CD14-positive monocyte (primary cell): ENCODE measurements around the gene B3GNT9. TPM values are rescaled to one million over a fixed set of nuclear protein-coding genes. Genes with fewer than 3 reads are reported as not detected.

Source experiments
- DNase-seq, 3 donors: peaks; one replicate each; pipeline ENCODE4 v3.0.0-alpha.2; 2011 to 2022
- H2AFZ ChIP-seq: 2 replicates; pipeline ENCODE4 v1.6.0; 2012; ENCODE audit warnings: mild to moderate bottlenecking, low read depth, low read length, inconsistent platforms; ENCODE audit not compliant: insufficient read depth, poor library complexity, severe bottlenecking
- H3K27ac ChIP-seq, 2 donors: 1 replicate in 1 of 2; 2 replicates in 1 of 2; pipeline ENCODE4 v1.5.1; 2012 to 2013; ENCODE audit warnings: low read length in 2 of 2, control low read depth in 1 of 2, inconsistent platforms in 1 of 2, low read depth in 1 of 2, mild to moderate bottlenecking in 1 of 2
- H3K27me3 ChIP-seq, 2 donors: one replicate each; pipeline versions ENCODE4 v1.6.0 to v1.6.1; 2011 to 2013; ENCODE audit warnings: low read length in 2 of 2; ENCODE audit not compliant: control insufficient read depth in 2 of 2, insufficient read depth in 2 of 2
- H3K36me3 ChIP-seq, 2 donors: replicated peaks in 1 of 2; 1 replicate in 1 of 2; 2 replicates in 1 of 2; pipeline versions ENCODE4 v1.5.1 to v1.6.1; 2012 to 2013; ENCODE audit warnings: low read length in 2 of 2, control low read depth in 1 of 2, inconsistent platforms in 1 of 2, mild to moderate bottlenecking in 1 of 2; ENCODE audit not compliant: insufficient read depth in 2 of 2, control insufficient read depth in 1 of 2
- H3K4me1 ChIP-seq, 2 donors: 1 replicate in 1 of 2; 2 replicates in 1 of 2; pipeline versions ENCODE4 v1.5.1 to v1.6.1; 2012 to 2013; ENCODE audit warnings: low read length in 2 of 2, control low read depth in 1 of 2, inconsistent platforms in 1 of 2, mild to moderate bottlenecking in 1 of 2, moderate library complexity in 1 of 2; ENCODE audit not compliant: insufficient read depth in 2 of 2, control insufficient read depth in 1 of 2
- H3K4me2 ChIP-seq: replicated peaks from 2 replicates; pipeline ENCODE3; 2012; ENCODE audit warnings: low read length, moderate library complexity, mild to moderate bottlenecking; ENCODE audit not compliant: poor library complexity, severe bottlenecking; ENCODE audit errors: extremely low read depth
- H3K4me3 ChIP-seq, 3 experiments: fragments of 200-600 bp in 1 of 3; sonication (generic) in 1 of 3; replicated peaks in 1 of 3; 1 replicate in 2 of 3; 2 replicates in 1 of 3; pipeline ENCODE4 v1.5.1; 2011 to 2013; ENCODE audit warnings: low read length in 3 of 3, mild to moderate bottlenecking in 3 of 3, control low read depth in 2 of 3, low read depth in 2 of 3, inconsistent platforms in 1 of 3, moderate library complexity in 1 of 3
- H3K79me2 ChIP-seq: 2 replicates; pipeline ENCODE4 v1.6.0; 2012; ENCODE audit warnings: mild to moderate bottlenecking, control low read depth, inconsistent platforms, low read length, moderate library complexity; ENCODE audit not compliant: insufficient read depth
- H3K9ac ChIP-seq: 2 replicates; pipeline ENCODE4 v1.6.0; 2017; ENCODE audit warnings: low read length, mild to moderate bottlenecking; ENCODE audit not compliant: insufficient read depth, poor library complexity, severe bottlenecking
- H3K9me3 ChIP-seq, 2 donors: replicated peaks in 1 of 2; 1 replicate in 1 of 2; 2 replicates in 1 of 2; pipeline versions ENCODE4 v1.5.1 to v1.6.1; 2012 to 2013; ENCODE audit warnings: low read length in 2 of 2, control low read depth in 1 of 2; ENCODE audit not compliant: control insufficient read depth in 1 of 2, insufficient read depth in 1 of 2
- H4K20me1 ChIP-seq: 2 replicates; pipeline ENCODE4 v1.6.0; 2012; ENCODE audit warnings: mild to moderate bottlenecking, low read length, control low read depth, moderate library complexity; ENCODE audit not compliant: insufficient read depth
- H3K27ac Mint-ChIP-seq, 7 donors: one replicate each; pipeline ENCODE4 v1.8.0; 2020; ENCODE audit warnings: mild to moderate bottlenecking in 7 of 7, mixed read lengths in 7 of 7, moderate library complexity in 6 of 7, inconsistent platforms in 2 of 7
- H3K27me3 Mint-ChIP-seq, 3 donors: one replicate each; pipeline ENCODE4 v1.8.0; 2021 to 2022; ENCODE audit warnings: low read depth in 3 of 3, mild to moderate bottlenecking in 3 of 3, mixed read lengths in 3 of 3, moderate library complexity in 3 of 3, inconsistent platforms in 1 of 3
- H3K36me3 Mint-ChIP-seq, 2 donors: one replicate each; pipeline ENCODE4 v1.8.0; 2020; ENCODE audit warnings: mixed read lengths in 2 of 2, inconsistent platforms in 1 of 2, mild to moderate bottlenecking in 1 of 2
- H3K4me1 Mint-ChIP-seq: one replicate; pipeline ENCODE4 v1.8.0; 2020; ENCODE audit warnings: mild to moderate bottlenecking, mixed read lengths
- H3K4me3 Mint-ChIP-seq, 2 donors: one replicate each; pipeline ENCODE4 v1.8.0; 2020; ENCODE audit warnings: mild to moderate bottlenecking in 2 of 2, mixed read lengths in 2 of 2, moderate library complexity in 1 of 2
- H3K9me3 Mint-ChIP-seq, 7 donors: one replicate each; pipeline ENCODE4 v1.8.0; 2020 to 2022; ENCODE audit warnings: mixed read lengths in 7 of 7, mild to moderate bottlenecking in 6 of 7, moderate library complexity in 6 of 7, inconsistent platforms in 2 of 7
- CTCF ChIP-seq: fragments of 200-600 bp; IDR thresholded peaks from one replicate; pipeline ENCODE4 v1.8.0; 2022; ENCODE audit warnings: antibody characterized with exemption, mild to moderate bottlenecking
- WGBS: methylation state at CpG from one replicate; pipeline ENCODE4 v1.1.5; 2013; ENCODE audit warnings: missing lambda C conversion rate; ENCODE audit not compliant: insufficient coverage; 5-methylcytosine and 5-hydroxymethylcytosine counted together
- intact Hi-C, 2 donors: fragments of 100-400 bp; cut with micrococcal nuclease; formaldehyde crosslinking; loops; one replicate each; pipeline versions ENCODE4 v1.15.0 to v1.15.1; 2023
- polyA plus RNA-seq, 3 donors: library from polyadenylated mRNA; depleted of rRNA in 1 of 3; unstranded in 2 of 3; stranded (reverse) in 1 of 3; fragments of 300-500 nt in 2 of 3; fragments of >200 nt in 1 of 3; fragmentation: Illumina TruSeq in 2 of 3; gene quantifications; 1 replicate in 2 of 3; 2 replicates in 1 of 3; pipeline ENCODE4 v1.2.3, GENCODE V29; 2012 to 2021

B3GNT9 gene
- polyA plus RNA-seq, 3 donors = 0.10 to 0.67 (median 0.20) TPM

GRCh38 chr16:67163999-67164558 lies 13.3 kb upstream of the B3GNT9 start:
- H3K4me2 ChIP-seq = peak overlapping the region; percentile 67
- under 1% methylated on average over 28 of the region's 34 CpGs for WGBS

More at GRCh38 chr16:67163999-67164558, 13.3 kb upstream of the B3GNT9 start:
- H3K9me3 ChIP-seq = peaks cover 0 to 37% of the 10 kb centered on the region in 2 donors
- no peak overlapping the region for H2AFZ ChIP-seq
- peak overlapping the region in 1 of 3 experiments; percentile 61 for H3K4me3 ChIP-seq
- no peak overlapping the region for H3K27ac Mint-ChIP-seq
- no peak for DNase-seq
- peaks cover 40% of the 10 kb centered on the region for H3K4me1 Mint-ChIP-seq
- TF ChIP-seq CTCF = no peak
- H3K79me2 ChIP-seq = no peaks in the 10 kb centered on the region
- H3K27ac ChIP-seq = no peak overlapping the region
- H4K20me1 ChIP-seq = peaks cover 55% of the 10 kb centered on the region
- intact Hi-C loops = no loop called here
- no peaks in the 10 kb centered on the region for H3K36me3 ChIP-seq
- peaks cover 12 to 18% of the 10 kb centered on the region in 2 donors for H3K36me3 Mint-ChIP-seq
- peaks cover 49 to 74% of the 10 kb centered on the region in 2 donors for H3K27me3 ChIP-seq
- H3K9me3 Mint-ChIP-seq = peaks cover 0 to 31% (median 16%) of the 10 kb centered on the region in 7 donors
- H3K9ac ChIP-seq = no peak overlapping the region
- peaks cover 58 to 65% of the 10 kb centered on the region in 2 donors for H3K4me1 ChIP-seq
- H3K27me3 Mint-ChIP-seq = peaks cover 71 to 83% (median 76%) of the 10 kb centered on the region in 3 donors
- H3K4me3 Mint-ChIP-seq = peak overlapping the region; percentile 20 to 92
